GM19025 (cell line): Measurements from ENCODE around the gene WDR33.

Experiments used
- ATAC-seq: cut with Tn5 transposase; IDR thresholded peaks from one replicate; pipeline ENCODE4 v1.9.1; 2021; ENCODE audit warnings: mild to moderate bottlenecking, low read depth, moderate library complexity; ENCODE audit not compliant: unreplicated experiment

The WDR33 gene

DNA sequence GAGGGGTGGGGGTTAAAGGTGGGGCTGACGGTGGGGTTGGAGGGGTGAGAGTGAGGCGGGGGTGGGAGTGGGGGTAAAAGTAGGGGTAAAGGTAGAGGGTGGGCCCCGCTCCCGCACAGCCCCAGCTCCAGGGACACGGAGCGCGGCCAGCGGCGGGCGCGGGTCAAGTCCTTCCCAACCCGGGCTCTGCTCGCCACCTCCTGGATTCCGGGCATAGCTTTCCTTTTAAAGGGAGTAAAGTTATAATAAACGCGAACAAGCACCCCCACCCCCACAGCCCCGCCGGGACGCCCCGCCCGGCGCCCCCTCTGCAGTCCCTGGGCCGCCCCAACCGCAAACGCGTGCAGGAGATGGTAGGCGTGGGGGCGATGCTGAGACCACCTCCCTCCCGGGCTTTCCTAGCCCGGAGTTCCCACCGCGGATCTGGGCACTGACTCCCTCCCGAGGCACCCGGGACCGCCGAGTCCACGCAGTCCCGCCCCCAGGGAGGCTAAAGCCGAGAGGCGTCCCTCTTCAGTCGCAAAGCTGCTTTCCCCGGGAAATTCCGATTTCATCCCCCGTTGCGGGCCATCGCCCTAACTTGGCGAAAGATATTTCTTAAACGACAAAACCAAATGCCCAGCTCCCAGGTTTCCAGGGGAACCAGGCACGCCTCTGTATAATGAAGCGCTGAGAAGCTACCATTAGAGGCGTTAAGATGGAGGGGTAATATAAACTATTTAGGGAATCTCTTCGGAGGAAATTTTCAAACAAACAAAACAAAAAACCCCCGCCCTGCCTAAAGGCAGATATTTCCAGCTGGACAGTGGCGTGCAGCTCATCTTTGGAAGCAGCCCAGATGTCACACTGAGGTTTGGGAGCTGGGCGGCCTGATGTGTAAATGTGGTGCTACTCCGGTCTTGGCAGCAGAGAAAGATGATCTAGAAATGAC lies 135.4 kb downstream of the WDR33 start, which contains the start of gene LIMS2:
LIMS2 (minus strand) TSS at position 200 of the 931 bp plus-strand sequence. CDS start 506 bp downstream, outside the sequence.
- no peak for ATAC-seq

DNA sequence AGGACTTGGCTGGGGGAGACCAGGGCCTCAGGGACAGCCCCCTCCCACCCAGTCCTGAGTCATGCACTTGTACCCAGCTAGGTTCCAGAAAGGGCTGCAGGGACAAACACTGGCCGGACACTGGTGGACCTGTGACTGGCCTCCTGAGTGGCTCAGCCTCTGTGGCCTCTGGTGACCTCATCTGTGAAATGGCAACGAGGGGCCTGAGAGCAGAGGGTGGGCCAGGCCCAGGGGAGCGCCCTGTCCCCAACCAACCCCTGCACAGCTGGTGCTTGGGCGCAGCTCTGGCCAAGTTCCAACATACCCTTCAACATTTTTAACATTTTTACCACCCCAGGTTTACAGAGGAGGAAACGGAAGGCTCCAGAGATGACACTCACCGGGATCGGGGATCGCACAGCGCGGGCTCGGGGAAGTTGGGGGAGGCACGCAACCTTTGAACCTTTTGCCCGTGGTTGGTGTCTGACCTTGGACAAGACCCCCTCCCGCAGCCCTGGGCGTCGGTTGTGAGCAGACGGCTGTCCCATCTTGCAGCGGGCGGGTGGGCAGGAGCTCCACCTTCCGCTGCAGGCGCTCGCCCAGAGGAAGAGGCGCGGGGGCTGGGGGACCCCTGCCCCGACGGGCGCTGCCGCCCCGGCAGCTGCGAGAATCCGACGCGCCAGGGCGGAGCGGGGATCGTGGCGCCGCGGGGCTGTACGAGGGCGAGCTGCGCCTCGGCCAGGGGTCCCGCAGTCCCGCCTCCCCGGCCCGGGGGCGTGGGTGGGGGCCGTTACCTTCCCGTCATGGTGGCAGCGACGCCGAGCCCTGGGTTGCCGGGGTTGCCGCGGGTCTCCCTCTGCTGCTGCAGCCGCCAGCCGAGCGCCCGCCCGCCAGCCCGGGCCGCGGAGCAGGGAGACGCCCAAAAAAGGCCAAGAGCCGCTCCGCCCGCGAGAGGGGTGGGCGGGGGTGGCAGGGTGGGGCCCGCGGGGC lies 136.4 kb downstream of the WDR33 start:
- ATAC-seq: no peak

DNA sequence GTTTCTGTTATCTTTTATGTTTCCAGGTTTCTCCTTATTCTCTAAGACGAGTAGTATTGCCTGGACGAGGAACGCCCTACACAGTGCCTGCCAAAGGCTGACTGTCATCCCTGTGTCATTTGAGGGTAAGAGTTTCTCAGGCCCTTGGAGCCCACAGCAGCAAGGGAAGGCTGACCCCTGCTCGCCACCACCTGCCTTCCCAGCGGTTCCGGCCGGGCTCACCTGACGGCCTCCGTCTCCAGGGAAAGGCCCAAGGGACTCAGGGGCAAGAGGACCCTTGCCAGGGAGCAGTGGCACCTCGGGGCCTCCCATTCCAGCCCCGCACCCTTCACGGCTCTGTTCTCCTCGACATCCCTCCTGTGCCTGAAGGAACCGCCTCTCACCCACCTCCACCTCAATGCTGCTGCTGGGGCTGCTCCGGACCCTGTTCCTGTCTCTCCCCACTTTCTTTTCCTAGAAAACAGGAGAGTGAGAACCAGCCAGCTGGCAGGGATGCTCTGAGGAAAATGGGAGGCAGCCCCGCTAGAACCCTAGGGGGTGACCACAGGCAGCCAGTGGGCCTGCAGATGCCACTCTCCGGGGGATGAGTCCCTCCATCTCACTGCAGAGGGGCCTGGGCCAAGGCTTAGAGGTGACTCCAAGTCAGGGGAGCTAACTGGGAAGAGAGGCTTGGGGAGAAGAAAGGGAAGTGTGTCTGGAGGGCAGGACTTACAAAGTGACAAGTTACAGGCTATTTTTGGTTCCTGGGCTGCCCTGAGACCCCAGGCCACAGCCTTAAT lies 137.5 kb downstream of the WDR33 start:
- ATAC-seq: no peak

DNA sequence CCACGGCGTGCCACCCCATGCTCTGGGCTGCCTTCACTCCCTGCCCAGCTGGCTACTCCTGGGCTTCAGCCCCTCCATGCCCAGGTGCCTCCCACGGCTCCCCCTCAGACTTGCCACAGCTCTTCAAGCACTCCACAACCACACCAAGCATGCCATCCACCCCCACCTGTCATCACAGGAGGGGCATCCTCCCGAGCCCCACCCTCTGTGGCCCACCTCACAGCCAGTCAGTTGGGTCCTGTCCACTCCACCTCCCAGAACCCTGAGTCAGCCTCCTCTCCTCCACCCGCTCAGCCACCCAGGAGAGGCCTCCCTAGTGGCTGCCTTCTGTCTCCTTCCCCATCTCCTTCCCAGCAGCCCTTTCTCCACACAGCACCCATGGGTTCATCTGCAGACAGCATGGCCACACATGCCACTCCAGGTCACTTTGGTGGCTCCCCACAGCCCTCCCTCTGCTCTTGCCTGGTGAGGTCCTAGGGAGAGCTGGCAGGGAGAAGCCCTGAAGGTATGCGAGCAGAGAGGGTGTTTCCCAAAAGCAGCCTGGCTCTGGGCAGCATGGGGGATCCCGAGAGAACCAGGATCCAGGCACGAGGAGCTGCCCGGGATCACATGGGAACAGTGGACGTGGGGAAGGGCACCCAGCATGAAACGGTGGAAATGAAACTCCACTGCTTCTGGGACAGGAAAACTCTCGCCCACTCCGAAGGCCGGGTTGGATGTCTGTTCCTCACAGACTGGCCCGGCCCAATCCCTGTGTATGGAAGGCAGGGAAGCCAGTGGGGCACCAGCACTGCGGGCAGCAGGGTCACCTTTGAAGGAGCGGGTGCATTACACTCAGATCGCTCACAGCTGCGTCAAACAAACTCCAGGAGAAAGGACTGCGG lies 138.4 kb downstream of the WDR33 start:
- ATAC-seq: no peak

DNA sequence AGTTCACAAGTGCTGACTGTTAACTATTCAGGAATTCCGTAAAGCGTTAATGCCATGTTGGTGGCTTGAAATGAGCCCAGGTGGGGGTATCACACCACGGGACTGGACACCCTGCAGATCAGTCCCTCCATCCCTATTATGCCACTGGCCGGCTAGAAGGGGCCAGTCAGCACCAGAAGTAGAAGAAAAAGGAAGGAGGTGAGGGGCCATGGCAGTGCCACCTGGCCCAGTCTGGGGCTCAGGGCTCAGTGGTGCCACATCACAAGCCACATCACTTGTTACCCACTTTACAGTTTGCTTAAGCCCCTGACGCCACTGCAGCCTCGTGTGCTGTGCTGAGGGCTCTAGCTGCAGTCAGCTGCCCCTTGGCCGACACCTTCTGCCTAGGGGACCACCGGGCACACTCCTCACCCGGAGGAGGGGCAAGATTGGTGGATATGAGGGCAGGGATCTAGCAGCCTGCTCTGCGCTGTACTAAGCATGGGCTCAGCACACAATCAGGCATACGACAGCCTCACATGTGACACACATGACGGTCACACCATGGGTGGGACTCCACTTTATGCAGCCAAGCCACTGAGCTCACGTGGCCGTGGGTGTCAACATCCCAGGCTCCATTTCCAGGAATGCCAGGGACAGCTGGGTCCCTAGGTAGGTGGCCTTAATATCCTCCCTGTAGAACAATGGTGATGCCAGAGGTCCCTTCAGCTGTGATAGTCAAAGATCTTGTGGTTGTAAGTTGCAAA lies 139.2 kb downstream of the WDR33 start:
- no peak for ATAC-seq

DNA sequence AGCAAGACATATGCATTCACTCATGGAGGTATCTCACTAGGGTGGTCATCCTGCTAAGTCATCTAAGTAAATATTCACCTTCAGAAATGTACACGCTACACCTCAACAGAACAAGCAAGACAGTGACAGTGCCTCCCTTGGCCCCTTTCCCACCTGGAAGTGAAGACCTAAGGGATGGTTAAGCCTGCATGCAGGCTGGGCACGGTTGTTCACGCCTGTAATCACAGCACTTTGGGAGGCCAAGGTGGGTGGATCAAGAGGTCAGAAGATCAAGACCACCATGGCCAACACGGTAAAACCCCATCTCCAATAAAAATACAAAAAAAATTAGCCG lies 140.0 kb downstream of the WDR33 start:
- no peak for ATAC-seq

DNA sequence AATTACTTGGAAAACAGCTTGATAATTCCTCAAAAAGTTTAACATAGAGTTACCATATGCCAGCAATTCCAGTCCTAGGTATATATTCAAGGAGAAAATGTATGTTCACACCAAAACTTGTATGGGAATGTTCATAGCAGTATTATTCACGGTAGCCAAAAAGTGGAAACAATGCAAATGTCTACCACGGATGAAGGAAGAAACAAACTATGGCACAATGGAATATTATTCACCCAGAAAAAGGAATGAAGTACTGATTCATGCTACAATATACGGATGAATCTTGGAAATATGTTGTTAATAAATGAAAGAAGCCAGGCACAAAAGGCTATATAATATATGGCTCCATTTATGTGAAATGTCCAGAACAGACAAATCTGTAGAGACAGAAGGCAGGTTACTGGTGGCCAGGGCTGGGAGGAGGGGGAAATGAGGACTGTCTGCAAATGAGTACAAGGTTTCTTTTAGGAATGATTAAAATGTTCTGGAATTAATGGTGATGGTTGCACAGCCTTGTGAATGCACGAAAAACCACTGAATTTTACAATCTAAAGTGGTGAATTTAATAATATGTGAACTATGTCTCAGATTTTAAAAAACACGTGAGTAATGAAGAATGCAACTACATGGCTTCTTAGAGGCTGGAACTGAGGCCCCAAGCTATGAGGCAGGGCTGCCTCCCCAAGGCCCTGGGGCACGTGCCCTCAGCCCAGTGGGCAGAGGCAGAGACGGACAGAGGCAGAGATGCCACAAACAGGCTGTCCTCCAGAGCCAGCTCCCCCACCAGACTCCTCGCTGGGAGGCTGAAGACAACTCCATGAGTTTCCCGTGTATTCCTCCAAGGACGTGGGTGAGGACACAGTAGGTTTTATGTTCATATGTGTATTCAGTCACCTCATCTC lies 140.7 kb downstream of the WDR33 start:
- no peak for ATAC-seq

DNA sequence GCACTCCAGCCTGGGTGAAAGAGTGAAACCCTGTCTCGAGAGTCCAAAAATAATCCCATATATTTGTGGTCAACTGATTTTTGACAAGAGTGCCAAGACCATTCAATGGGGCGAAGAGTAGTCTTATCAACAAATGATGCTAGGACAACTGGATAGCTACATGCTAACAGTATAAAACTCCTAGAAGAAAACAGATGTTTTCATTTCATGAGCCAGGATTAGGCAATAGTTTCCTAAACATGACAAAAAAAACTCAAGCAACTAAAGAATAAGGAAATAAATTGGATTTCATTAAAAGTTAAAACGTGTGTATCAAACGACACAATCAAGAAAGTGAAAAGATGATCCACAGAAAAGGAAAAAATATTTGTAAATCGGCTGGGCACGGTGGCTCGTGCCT lies 141.9 kb downstream of the WDR33 start:
- ATAC-seq: no peak

DNA sequence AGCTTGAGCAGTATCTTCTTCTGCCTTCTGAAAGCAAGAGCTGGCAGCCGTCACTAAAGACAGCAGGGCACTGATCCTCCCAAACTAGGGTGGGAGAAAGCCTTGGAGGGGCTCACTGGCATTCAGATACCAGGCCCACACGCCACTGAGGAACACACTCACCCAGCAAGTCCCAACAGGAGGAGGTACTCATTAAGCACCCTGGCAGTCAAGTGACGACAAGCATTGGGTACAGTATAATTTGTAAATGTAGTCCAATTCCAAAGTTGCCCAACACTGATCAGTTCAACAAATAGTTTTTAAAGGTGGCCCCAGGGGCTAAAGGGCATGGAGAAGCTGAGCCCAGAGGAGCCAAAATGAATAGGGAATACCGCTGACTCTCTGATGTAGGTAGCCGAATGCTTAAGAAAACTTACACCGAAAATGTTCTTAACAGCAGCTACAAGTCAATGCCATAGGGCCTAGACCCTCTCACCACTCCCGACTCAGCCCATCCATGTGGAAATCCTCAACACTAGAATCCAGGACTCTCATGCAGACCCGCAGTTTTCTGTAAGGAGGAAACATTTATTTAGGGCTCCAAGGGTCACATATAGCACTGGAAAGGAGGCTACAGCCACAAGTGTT lies 145.6 kb downstream of the WDR33 start:
- ATAC-seq: no peak

DNA sequence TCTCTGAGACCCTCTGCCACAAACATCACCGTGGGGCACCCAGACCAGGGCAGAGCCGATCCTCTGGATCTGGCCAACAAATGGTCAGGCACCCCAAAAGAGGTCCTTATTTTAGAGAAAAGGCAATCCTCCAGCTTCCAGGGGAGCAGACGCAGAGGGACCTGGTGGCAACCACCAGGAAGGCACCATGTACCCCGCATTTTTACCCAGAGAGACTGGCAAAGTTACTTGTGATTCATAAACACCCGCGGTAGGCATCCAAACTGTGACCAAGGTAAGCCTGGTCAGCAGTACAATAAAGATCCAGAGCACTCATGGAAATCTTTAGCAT lies 146.1 kb downstream of the WDR33 start:
- ATAC-seq: no peak

DNA sequence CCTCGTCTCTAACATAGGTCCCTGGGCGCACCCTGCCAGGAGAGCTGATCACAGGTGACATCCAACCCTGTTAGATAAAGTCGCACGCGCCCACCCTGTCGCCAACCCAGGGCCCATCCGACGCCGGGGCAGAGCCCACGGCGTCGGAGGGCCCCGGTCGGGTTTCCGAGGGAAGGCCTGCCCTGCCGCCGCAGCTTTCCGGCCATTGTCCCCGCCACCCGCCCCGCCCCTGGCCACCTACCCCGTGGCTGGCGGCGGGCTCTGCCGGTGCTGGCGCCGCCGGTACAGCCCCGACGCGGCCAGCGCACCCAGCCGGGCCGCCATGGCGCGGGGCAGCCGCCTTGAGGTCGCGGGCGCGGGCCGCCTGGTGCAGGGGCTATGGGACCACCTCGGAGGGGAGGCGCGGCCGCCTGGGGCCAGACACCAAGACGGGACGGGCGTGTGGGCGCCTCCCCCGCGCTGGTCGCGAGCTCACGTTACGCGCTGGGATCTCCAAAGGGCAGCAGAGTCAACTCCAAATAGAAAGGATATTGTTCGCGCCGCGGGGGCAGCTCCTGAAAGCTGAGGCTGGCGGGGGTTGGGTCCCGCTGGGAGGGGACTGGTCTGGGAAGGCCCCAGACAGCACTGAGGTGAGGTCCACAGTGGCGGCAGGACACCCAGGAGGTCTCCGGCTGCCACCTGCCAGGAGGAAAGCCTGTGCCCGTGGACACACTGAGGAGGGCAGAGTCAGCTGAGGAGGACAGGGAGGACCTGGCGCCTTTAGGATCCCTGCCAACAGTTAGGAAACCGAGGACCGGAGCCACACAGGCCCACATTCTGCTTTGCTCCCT lies 146.7 kb downstream of the WDR33 start:
- no peak for ATAC-seq

DNA sequence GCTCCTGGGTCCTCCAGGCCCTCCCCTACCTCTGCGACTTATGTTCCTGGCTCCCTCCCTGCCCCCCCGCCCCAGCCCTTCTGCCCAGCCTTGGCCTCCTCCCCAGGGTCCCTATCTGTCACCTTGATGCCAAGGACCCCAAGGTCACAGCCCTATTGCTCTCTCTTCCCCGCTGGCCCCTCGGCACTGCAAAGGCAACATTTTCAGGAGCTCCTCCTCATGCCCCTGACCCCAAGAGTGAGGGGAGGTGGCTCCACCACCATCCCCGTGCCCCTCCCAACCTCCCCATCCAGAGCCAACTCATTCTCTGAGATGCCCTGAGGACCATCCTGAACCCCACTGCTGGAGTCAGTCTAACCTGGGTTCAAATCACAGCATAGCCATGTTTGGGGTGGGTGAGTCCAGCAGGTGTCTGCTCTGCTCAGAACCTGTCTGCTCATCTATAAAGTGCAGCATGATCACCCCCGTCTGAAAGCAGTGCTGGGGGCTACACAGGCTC lies 147.4 kb downstream of the WDR33 start:
- no peak for ATAC-seq

DNA sequence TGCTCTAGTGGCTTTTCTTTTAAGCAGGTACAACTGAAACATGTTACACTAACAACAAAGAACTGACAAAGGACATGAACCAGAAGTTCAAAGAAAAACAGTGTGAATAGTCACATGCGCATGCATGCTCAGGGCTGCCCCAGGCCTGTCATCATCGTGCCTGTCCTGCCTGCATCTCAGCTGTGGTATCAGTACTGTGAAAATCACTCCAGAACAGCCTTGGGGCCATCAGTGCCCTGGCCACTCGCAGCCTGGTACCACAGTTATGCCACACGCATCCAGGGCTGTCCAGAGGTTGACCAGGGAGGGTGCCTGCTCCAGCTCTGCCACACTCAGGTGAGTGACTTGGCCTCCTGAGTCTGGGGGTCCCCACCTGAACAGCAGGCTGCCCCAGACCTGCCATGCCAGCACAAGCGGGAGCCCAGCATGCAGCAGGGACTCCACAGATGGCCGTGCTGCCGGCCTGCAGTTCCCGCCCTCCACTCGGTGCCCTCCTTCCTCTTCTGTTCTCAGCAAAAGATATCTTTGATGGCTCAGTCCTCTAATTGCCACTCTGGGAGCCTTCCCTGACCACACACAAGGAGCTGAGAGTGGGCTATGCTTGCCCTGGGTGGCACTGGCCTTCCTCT lies 147.9 kb downstream of the WDR33 start:
- ATAC-seq: no peak

DNA sequence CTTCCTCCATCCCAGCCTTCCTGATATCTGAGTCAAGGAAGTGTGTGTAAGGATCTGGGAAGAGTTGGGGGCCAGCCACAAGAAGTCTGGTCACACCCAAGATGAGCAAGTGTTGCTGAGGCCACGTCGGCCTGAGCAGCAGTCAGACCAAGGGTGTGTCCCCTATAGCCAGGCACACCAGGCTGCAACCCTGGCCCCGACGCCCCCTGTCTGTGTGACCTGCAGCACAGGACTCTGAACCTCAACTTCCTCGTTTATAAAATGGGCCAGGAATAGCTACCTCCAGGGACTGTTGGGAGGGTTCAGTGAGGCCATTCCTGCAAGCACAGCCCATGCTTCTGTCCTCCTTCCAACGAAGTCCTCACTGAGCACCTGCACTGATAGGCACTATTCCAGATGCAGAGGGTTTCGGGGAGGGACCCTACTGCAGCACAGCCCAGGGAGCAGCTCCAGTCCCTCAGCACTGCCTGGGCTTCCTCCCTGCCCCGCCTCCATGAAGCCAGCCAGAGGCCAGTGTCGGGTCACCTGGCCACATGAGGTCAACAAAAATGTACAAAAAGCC lies 148.9 kb downstream of the WDR33 start:
- no peak for ATAC-seq

DNA sequence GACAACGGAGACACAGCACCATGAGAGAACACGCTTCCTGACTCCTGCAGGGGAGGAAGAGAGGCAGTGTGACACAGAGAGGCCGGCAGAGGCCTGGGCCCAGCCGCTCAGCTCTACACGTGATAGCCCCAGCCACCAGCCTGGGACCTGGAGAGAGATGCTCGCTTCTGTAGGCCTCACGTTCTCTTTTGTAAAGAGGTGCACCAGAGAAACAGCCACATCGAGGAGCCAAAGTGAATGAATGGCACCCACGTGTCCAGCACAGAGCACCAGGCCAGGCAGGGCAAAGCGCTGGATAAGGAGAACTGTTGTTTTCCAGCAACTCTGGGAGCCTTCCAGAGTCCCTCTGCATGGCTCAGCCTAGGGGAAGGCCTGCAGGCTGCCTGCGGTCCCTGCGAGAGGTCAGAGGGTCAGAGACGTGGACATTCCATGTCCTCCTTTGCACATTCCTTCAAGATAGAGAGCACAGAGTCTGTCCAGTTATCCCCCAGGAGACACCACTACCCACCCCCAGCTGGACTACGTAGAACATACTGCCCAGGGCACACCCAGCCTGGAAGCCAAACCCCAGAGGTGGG lies 149.8 kb downstream of the WDR33 start:
- no peak for ATAC-seq

DNA sequence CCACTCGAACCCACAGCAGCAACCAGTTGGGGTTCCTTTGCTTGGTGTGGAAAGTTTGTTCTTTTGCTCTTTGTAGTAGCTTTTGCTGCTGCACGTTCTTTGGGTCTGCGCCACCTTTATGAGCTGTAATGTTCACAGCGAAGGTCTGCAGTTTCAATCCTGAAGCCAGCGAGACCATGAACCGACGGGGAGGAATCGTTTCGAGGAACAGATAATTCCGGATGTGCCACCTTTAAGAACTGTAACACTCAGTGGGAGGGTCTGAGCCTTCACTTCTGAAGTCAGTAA lies 150.7 kb downstream of the WDR33 start:
- ATAC-seq: no peak
